ENCODE data around the gene KCNQ2. TPM values are rescaled to one million over a fixed set of nuclear protein-coding genes. Genes with fewer than 3 reads are reported as not detected.

KCNQ2 gene
- total RNA-seq, 1 donor from 2014 or later, result 39.5 TPM

DNA sequence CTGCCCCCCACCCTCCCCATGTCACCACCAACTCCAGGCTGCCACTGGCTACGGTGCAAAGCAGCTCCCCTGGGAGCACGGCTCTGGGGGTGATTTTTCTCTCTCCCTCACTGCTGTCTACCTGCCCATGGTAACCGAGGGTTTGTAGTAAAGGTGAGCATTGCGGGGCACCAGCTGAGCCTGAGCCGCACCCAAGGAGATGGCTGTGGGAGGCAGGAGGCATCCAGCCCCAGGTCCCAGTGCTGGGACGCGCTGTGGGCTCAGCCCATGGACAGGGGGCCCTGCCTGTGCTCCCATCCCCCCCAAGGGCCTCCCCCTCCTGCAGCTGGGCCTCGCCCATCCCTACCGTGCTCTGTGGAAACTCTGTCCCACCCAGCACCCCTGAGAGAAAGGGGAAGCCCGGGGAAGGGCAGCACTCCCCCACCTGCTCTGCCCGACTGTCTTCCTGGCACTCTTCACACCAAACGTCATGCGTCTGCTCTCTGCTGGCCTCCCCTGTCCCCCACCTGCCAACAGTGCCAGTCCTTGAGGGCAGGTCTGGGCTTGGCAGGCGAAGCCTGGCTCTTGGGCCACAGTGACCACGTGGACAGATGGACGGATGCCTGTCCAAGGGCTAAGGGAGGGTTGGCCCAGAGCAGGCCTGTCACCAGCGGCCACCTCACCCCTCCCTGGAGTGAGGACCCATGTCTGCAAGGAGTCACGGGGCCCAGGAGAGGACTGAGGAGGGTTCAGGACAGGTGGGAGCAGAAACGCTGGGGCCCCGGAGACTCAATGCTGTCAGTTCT is 107.5 kb downstream of the KCNQ2 start:
- no peaks in the 10 kb centered on the region for H3K9me3 Mint-ChIP-seq
- Histone ChIP-seq H3K9me3 (ENCODE audit: low read depth) (no peaks in the 10 kb centered on the region), H3K4me1 (peaks cover 48% of the 10 kb centered on the region), H3F3A (ENCODE audit: low read depth) (peaks cover 27% of the 10 kb centered on the region), H2AFZ (replicated peaks) (no peak overlapping the region), H3K27me3 (peaks cover 35% of the 10 kb centered on the region), H3K4me3 (no peak overlapping the region), H3K4me2 (no peak overlapping the region), H3K36me3 (no peaks in the 10 kb centered on the region), H3K9ac (no peak overlapping the region), H3K27ac (no peak overlapping the region), H4K20me1 (ENCODE audit: low read depth) (peaks cover 31% of the 10 kb centered on the region), H3K79me2 (ENCODE audit: low read depth) (no peaks in the 10 kb centered on the region)
- peaks cover 47% of the 10 kb centered on the region for H3K4me1 Mint-ChIP-seq
- H3K27ac Mint-ChIP-seq, result peak overlapping the region; percentile 72
- H3K36me3 Mint-ChIP-seq, result peaks cover 2% of the 10 kb centered on the region
- TF ChIP-seq EZH2phosphoT487 (IDR thresholded peaks at IDR 0.05), result no peak
- TF ChIP-seq EZH2 (IDR thresholded peaks at IDR 0.05), result no peak
- TF ChIP-seq, protein P1, sequence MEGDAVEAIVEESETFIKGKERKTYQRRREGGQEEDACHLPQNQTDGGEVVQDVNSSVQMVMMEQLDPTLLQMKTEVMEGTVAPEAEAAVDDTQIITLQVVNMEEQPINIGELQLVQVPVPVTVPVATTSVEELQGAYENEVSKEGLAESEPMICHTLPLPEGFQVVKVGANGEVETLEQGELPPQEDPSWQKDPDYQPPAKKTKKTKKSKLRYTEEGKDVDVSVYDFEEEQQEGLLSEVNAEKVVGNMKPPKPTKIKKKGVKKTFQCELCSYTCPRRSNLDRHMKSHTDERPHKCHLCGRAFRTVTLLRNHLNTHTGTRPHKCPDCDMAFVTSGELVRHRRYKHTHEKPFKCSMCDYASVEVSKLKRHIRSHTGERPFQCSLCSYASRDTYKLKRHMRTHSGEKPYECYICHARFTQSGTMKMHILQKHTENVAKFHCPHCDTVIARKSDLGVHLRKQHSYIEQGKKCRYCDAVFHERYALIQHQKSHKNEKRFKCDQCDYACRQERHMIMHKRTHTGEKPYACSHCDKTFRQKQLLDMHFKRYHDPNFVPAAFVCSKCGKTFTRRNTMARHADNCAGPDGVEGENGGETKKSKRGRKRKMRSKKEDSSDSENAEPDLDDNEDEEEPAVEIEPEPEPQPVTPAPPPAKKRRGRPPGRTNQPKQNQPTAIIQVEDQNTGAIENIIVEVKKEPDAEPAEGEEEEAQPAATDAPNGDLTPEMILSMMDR (IDR thresholded peaks at IDR 0.05), result no peak
- no peak overlapping the region for H3K4me3 Mint-ChIP-seq
- no peak for DNase-seq (ENCODE audit: low spot score)
- peaks cover 20% of the 10 kb centered on the region for H3K27me3 Mint-ChIP-seq (ENCODE audit: insufficient read depth, low read depth)

GRCh38 chr20:63363981-63364561 is 108.4 kb downstream of the KCNQ2 start:
- no peak overlapping the region for H3K4me3 Mint-ChIP-seq
- H3K4me1 ChIP-seq, result peaks cover 48% of the 10 kb centered on the region
- no peak for TF ChIP-seq EZH2 (IDR thresholded peaks at IDR 0.05)
- TF ChIP-seq, protein P1 (IDR thresholded peaks at IDR 0.05), result no peak
- no peak for TF ChIP-seq EZH2phosphoT487 (IDR thresholded peaks at IDR 0.05)
- peak overlapping the region; percentile 37 for H3K27ac Mint-ChIP-seq
- H3K27me3 ChIP-seq, result peaks cover 44% of the 10 kb centered on the region
- H3K4me3 ChIP-seq, result no peak overlapping the region
- H3K36me3 ChIP-seq, result no peaks in the 10 kb centered on the region
- no peaks in the 10 kb centered on the region for H3K9me3 Mint-ChIP-seq
- peaks cover 23% of the 10 kb centered on the region for H3K27me3 Mint-ChIP-seq (ENCODE audit: insufficient read depth, low read depth)
- peaks cover 28% of the 10 kb centered on the region for H3F3A ChIP-seq (ENCODE audit: low read depth)
- no peak overlapping the region for H3K27ac ChIP-seq
- H3K9me3 ChIP-seq (ENCODE audit: low read depth), result no peaks in the 10 kb centered on the region
- peaks cover 44% of the 10 kb centered on the region for H3K4me1 Mint-ChIP-seq
- DNase-seq (ENCODE audit: low spot score), result peak; percentile 48
- H3K4me2 ChIP-seq, result peak overlapping the region; percentile 35
- no peaks in the 10 kb centered on the region for H3K79me2 ChIP-seq (ENCODE audit: low read depth)
- H3K9ac ChIP-seq, result no peak overlapping the region
- peaks cover 2% of the 10 kb centered on the region for H3K36me3 Mint-ChIP-seq
- H2AFZ ChIP-seq (replicated peaks), result no peak overlapping the region
- H4K20me1 ChIP-seq (ENCODE audit: low read depth), result peaks cover 32% of the 10 kb centered on the region

GRCh38 chr20:63363013-63363957 is 109.2 kb downstream of the KCNQ2 start:
- H3K27ac ChIP-seq, result no peak overlapping the region
- Mint-ChIP-seq H3K9me3 (no peaks in the 10 kb centered on the region), H3K4me1 (peaks cover 42% of the 10 kb centered on the region), H3K4me3 (peak overlapping the region; percentile 72), H3K27ac (peak overlapping the region; percentile 72), H3K27me3 (ENCODE audit: insufficient read depth, low read depth) (peaks cover 24% of the 10 kb centered on the region), H3K36me3 (peaks cover 2% of the 10 kb centered on the region)
- H3K79me2 ChIP-seq (ENCODE audit: low read depth), result no peaks in the 10 kb centered on the region
- H3K27me3 ChIP-seq, result peaks cover 50% of the 10 kb centered on the region
- H3K36me3 ChIP-seq, result no peaks in the 10 kb centered on the region
- H3K4me2 ChIP-seq, result peak overlapping the region; percentile 35
- peaks cover 48% of the 10 kb centered on the region for H3K4me1 ChIP-seq
- H3K4me3 ChIP-seq, result no peak overlapping the region
- no peak for DNase-seq (ENCODE audit: low spot score)
- H3K9ac ChIP-seq, result no peak overlapping the region
- peaks cover 28% of the 10 kb centered on the region for H3F3A ChIP-seq (ENCODE audit: low read depth)
- TF ChIP-seq, protein P1 (IDR thresholded peaks at IDR 0.05), result no peak
- no peak for TF ChIP-seq EZH2phosphoT487 (IDR thresholded peaks at IDR 0.05)
- H4K20me1 ChIP-seq (ENCODE audit: low read depth), result peaks cover 32% of the 10 kb centered on the region
- H2AFZ ChIP-seq (replicated peaks), result no peak overlapping the region
- H3K9me3 ChIP-seq (ENCODE audit: low read depth), result no peaks in the 10 kb centered on the region
